ENCODE measurements around the gene SAFB2. TPM values are rescaled to one million over a fixed set of nuclear protein-coding genes. Genes with fewer than 3 reads are reported as not detected.

The SAFB2 gene
- total RNA-seq, 1 experiment from 2014 or later: 86.9 TPM

- no peak for TF ChIP-seq YY1 (IDR thresholded peaks at IDR 0.05; ENCODE audit: extremely low read depth, insufficient replicate concordance, low read depth, low read length)
- TF ChIP-seq EGR1 (IDR thresholded peaks at IDR 0.05; ENCODE audit: low read depth): no peak
- no peak for TF ChIP-seq TCF7L2 (IDR thresholded peaks at IDR 0.05; ENCODE audit: borderline replicate concordance, extremely low read depth, insufficient read depth, insufficient read length)
- TF ChIP-seq MAX (IDR thresholded peaks at IDR 0.05): no peak
- no peak for TF ChIP-seq ZBTB33 (IDR thresholded peaks at IDR 0.05; ENCODE audit: extremely low read depth, insufficient replicate concordance, low read length)
- TF ChIP-seq JUND (IDR thresholded peaks at IDR 0.05): no peak
- no peak for TF ChIP-seq ZNF274 (IDR thresholded peaks at IDR 0.05; ENCODE audit: low read depth, low read length)
- no peak for TF ChIP-seq ATF3 (IDR thresholded peaks at IDR 0.05)
These were observed 29.0 kb downstream of the SAFB2 start (continued) for GRCh38 chr19:5593343-5594255.
